ENCODE measurements around the gene RTEL1. TPM values are rescaled to one million over a fixed set of nuclear protein-coding genes. Genes with fewer than 3 reads are reported as not detected.
A peak's percentile ranks its signal among the peaks of the same experiment; 100 is the strongest.
"Not testable (repeated sequence)": the region's sequence is repeated elsewhere in the genome, so short reads cannot be mapped to it uniquely, and the experiment has no call there.

Gene RTEL1
- total RNA-seq, 1 donor from 2014 or later: 6.0 TPM

DNA sequence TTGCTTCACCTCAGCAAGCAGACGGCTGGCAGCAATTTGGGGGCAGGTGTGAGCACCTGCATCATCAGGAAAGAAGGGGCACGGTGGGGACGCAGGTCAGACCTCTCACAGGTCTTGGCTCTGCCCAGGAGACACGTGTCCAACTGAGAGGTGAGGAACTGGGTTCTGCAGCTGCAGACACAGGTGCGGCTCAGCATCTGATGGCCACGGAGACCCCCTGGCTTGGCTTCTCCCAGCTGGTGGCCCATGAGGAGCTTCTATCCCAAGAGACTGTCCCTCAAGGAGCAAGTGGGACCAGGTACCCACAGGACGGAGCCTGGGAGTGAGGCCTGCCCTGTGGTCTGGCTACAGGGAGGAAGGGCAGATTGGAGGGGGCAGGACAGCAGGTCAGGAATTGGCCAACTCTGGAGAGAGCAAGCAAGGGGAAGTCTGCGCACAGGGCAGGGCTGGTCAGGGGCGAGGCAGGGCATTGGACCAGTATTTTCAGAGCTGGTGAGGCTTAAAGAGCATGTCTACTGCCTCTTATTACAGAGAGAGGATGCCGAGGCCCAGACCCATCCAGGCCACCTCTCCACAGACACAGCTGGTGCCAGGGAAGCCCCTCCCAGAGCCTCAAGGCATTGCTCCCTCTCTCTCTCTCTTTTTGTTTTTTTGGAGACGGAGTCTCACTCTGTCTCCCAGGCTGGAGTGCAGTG lies 9.1 kb upstream of the RTEL1 start:
- no peak for DNase-seq (ENCODE audit: low read depth in 2 of 2)

GRCh38 chr20:63650486-63650885 lies 7.6 kb upstream of the RTEL1 start:
- not testable (repeated sequence) for DNase-seq (ENCODE audit: low read depth in 2 of 2)

- DNase-seq (ENCODE audit: low read depth in 2 of 2): no peak
These were observed 6.2 kb upstream of the RTEL1 start for GRCh38 chr20:63651942-63652191.

- DNase-seq (ENCODE audit: low read depth in 2 of 2): no peak
These were observed 5.7 kb upstream of the RTEL1 start for GRCh38 chr20:63652192-63652980.

DNA sequence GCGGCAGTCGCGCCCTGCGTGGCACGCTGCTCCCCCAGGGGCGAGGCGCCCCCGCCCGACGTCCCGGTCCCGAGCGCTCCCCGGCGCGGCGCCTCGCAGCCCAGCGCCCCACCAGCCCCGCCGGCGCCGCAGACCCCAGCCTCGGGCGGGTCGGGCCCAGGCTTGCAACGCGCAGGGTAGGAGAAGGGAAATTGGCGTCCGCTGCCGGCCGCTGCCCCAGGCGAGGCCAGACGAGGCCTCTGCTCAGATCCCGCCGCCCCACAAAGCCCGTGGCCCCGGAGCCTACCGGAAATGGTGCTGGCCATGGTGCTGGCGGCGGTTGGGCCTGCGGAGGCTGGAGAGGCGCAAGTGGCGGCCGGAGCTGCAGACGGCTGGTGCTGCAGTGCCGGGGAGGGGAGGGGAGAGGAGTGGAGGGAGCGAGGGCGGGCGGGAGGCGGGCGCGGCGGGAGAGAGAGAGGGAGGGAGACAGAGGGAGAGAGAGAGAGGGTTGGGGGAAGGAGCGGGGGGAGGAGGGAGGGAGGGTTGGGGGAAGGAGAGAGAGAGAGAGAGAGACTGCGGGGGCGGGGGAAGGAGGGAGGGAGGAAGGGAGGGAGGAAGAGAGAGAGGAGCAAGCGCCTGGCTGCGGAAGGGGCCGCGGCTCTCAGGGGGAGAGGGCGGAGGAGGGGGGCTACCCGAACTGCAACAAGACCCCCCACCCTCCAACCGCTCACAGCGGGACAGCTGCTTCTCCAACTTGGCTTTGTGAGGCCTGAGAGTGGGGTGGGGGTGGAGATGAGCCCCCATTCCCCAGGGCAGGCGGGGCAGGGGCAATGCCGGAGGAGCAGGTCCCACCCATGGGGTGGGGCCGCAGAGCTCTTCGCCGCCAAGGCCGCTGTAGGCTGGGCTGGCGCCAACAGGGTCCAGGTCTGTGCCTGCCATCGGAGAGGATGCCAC lies 4.8 kb upstream of the RTEL1 start, which contains the start of gene STMN3:
Gene STMN3 (minus strand): TSS at position 384 of the 933 bp plus-strand sequence. CDS start 79 bp downstream, at position 305.
- peak; percentile 37 to 80 for DNase-seq (ENCODE audit: low read depth in 2 of 2)

DNA sequence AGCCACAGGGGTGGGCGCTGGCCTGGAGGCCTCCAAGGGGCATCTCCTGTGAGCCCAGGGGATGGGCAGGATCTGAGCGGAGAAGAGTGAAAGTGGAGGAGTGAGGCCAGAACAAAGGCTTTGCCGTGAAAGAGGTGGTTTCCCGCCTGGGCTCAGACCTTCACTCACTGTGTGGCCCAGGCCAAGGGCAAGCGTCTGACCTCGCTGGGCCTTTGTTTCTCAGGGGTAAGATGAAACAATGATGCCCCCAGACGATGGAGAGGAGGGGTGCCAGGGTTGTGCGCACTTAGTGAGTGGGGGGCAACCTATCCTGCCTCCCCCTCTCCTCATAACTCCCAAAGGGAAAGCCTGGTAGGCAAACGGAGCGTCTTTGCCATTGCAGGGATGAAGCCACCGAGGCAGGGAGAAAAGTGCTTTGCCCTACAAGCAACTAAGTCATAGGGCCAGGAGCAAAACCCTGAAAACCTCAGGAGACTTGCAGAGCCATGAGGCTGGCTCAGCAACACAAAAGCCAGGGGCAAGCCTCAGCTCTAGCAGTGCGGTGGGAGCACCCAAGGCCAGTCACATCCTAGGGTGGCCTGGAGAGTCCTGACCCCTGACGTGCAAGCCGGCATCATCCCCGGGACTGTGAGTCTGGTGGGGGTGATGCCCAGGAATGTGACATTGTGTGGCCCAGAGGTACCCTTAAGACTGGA lies 4.0 kb upstream of the RTEL1 start:
- no peak for DNase-seq (ENCODE audit: low read depth in 2 of 2)

GRCh38 chr20:63655249-63655648 lies 2.9 kb upstream of the RTEL1 start:
- DNase-seq (ENCODE audit: low read depth in 2 of 2): no peak

DNA sequence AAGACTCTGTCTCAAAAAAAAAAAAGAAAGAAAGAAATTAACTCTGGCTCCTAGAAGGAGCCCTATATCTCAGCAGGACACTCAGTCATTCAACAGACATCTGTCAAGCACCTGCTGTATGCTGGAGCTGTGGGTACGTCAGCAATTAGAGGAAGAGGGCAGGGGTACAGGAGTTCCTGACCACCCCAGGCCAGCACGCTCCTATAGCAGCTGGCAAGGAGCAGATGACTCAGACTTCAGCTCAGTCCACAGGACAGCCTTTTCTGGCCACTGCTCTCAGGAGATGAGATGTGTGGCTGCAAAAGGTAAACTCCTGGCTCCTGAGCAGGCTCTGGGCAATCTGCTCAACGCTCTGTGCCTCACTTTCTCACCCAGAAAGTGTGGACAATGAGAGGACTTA lies 1.7 kb upstream of the RTEL1 start:
- DNase-seq (ENCODE audit: low read depth in 2 of 2): no peak

DNA sequence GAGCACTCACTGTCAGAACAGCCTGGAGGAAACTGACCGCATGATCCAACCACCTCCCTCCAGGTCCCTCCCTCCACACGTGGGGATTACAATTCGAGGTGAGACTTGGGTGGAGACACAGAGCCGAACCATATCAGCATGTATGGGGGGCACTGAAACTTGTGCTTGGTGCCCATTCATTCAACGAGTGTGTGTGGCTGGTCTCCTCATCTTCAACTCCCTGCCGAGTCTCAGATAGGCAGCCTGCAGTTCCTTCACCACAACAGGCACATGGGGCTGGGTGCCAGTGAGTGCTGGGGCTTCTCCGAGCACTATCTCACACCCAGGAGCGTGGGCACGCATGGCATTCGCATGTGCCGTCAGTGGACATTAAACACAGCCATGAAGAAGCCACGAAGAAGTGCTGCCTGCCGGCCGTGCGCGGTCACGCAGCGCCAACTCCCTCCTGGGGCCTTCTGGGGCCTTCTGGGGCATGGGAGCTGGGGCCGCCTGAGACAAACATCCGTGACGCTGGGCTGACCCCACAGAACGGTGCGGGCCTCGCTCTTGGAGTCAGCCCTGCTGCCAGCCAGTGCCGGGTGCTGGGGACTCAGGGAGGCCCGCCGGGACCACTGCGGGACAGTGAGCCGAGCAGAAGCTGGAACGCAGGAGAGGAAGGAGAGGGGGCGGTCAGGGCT lies 714 bp upstream of the RTEL1 start:
- DNase-seq (ENCODE audit: low read depth in 2 of 2): no peak

DNA sequence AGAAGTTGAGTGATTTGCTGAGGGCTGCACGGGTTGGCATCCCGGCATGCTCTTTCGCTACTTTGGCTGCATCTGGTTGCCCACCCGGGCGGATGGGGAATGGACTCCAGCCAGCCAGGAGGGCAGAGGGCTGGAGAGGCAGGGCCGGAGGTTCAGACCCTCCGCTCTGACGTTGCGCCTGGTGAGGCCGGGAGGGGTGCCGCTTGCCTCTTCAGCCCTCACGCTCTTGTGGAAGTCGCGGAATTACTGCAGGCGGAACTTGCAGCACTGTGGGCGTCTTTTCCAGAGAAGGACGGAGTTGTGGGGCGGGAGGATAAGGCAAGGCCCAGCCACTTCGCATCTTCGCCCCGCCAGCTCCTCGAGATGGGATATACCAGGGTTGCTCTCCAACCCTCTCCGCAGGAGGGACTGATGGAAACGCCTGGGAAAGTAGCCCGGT lies 656 bp downstream of the RTEL1 start:
- no peak for DNase-seq (ENCODE audit: low read depth in 2 of 2)

DNA sequence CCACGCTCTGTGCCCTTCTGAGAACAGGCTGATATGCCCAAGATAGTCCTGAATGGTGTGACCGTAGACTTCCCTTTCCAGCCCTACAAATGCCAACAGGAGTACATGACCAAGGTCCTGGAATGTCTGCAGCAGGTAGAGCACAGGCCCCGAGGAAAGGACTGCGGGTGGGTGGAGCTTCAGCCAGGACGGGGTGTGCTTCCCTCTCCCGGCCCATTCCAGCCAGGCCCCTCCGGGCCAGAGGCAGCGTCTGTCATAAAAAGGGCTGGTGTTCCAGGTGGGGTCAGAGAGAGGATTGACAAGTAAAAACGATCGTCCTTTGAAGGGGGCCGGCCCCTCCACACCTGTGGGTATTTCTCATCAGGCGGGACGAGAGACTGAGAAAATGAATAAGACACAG lies 1.3 kb downstream of the RTEL1 start:
- DNase-seq (ENCODE audit: low read depth in 2 of 2): no peak

DNA sequence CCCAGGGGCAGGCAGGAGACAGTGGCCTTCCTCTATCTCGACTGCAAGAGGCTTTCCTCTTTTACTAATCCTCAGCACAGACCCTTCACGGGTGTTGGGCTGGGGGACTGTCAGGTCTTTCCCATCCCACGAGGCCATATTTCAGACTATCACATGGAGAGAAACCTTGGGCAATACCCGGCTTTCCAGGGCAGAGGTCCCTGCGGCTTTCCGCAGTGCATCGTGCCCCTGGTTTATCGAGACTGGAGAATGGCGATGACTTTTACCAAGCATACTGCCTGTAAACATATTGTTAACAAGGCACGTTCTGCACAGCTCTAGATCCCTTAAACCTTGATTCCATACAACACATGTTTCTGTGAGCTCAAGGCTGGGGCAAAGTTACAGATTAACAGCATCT lies 2.1 kb downstream of the RTEL1 start:
- not testable (repeated sequence) for DNase-seq (ENCODE audit: low read depth in 2 of 2)

GRCh38 chr20:63660622-63661021 lies 2.5 kb downstream of the RTEL1 start:
- DNase-seq (ENCODE audit: low read depth in 2 of 2): no peak

GRCh38 chr20:63661108-63661507 lies 3.0 kb downstream of the RTEL1 start:
- DNase-seq (ENCODE audit: low read depth in 2 of 2): no peak

DNA sequence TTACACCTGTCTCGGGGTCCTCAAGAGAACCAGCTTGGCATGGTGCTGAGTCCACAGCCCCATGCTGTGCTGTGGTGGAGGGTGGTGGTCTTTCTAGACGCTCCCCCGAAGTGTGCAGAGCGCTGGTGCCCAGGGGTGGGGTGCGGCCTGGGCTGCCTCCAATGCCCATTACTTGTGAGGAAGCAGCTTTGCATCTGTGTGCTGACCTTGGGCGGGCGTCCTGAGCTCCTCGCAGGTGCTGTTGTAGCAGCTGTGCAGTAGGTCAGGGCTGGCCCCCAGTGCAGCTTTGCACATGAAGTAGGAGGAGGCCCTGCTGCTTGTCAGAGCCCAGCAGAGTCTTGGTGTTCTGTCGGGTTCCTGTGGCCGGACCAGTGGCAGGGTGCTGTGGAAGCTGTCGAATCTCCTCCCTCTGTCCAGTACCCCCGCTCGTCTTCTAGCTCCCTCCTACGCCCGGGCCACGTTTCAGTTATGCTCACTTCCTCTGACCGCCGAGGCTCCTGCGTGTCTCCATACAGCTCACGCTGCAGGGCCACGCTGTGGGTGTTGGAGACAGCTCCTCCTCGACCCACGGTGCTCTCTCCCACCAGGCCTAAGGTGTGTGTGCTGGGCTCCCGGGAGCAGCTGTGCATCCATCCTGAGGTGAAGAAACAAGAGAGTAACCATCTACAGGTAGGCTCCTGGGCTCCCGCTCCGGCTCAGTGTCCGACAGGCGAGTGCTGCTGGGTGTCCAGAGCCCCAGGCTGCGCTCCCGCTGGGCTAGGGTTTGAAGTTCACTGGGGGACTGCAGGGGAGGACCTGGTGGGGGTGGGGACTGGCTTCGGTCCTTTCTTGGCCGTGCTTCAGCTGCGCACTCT lies 4.1 kb downstream of the RTEL1 start:
- no peak for DNase-seq (ENCODE audit: low read depth in 2 of 2)

DNA sequence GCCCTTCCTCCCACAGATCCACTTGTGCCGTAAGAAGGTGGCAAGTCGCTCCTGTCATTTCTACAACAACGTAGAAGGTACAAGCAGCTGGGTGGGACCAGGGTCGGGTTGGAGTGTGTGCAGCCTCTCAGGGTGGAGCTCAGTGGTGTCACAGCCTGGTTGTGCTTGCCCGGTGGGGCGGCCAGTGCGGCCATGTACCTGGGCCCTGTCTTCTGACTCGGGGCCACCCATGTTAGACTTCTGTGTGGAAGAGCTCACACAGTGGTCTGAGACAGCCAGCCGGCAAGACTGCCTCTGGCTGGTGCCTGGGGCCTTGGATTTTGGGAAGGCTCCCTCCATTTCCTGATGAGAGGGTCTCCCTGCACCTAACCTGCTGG lies 4.7 kb downstream of the RTEL1 start:
- DNase-seq (ENCODE audit: low read depth in 2 of 2): no peak

GRCh38 chr20:63663332-63664066 lies 5.4 kb downstream of the RTEL1 start:
- no peak for DNase-seq (ENCODE audit: low read depth in 2 of 2)

DNA sequence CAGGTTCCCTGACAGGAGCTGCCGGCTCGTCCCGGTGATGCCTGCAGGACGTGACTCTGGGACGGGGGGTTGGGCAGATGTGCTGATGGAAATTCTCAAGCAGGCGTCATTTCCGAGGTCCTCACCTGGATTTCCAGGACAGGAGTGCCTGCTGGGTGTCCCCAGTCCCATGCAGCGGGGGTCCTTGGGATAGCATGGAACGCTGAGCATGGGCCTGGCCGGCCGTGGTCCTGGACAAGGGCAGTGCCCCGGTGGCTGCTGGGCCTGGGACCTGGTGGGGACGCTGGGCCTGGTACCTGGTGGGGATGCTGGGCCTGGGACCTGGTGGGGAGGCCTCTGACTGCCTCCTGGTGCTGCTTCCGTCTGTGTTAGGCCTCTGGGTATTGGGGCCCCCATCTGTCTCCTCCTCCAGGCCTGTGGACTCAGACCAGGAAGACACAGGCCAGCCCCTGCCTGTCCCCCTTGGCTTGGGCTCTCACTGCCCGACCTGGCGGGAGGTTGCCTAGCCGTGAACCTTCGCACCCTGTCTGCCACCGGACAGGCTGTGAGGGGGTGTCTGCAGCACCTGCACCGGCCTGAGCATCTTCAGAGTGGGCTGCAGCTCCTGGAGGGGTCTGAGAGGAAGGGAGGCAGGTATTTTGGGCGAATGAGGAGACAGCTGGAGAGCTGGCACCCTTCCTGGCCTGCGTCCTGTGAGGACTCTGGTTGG lies 6.2 kb downstream of the RTEL1 start:
- no peak for DNase-seq (ENCODE audit: low read depth in 2 of 2)

Measured in dermis microvascular lymphatic vessel endothelial cell (primary cell).